GM15510 (cell line): ENCODE measurements around the gene MARCHF3.

Source experiments
- POLR2A ChIP-seq: IDR thresholded peaks from 3 replicates; pipeline ENCODE4 v1.6.1; 2011; ENCODE audit warnings: borderline replicate concordance; ENCODE audit not compliant: insufficient read length; ENCODE audit errors: extremely low read depth

The MARCHF3 gene

DNA sequence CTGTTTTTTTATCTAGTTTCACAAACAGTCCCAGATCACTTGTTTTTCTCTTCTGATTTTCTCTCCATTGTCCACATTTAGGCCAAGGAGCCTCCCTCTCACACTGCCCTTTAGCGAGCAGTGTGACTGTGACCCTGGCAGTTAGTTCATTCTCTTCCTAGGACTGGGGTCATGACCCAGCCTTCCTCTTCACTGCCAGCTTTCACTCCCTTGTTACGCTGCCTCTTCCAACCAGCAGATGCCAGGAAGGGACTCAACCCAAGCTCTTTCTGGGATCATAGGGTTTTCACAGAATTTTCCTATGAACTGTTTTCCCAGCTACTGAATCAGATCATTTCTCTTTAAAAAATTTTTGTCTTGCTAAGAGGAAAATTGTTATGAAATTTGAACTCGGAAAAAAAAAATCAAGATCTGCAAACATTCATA lies 182.5 kb downstream of the MARCHF3 start:
- no peak for TF ChIP-seq POLR2A

DNA sequence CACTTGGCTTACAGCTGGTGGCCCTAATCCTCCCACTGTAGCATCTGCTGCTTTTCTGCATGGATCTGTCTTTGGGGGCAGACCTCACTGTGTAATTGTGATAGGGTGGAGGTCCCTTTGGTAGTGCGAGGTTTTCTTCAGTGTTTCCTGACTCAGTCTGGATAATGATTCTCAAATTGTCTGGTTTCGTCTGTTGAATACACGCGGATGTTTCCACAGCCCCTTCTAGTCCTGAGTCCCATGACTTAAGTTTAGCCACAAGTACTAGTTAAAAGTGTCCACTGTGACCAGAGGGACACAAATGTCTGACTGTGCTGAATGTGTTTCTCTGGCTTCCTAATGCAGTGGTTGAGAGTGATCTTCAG lies 182.9 kb downstream of the MARCHF3 start:
- no peak for TF ChIP-seq POLR2A

- TF ChIP-seq POLR2A, result no peak
Measured at GRCh38 chr5:126846744-126847455, 183.5 kb downstream of the MARCHF3 start.

DNA sequence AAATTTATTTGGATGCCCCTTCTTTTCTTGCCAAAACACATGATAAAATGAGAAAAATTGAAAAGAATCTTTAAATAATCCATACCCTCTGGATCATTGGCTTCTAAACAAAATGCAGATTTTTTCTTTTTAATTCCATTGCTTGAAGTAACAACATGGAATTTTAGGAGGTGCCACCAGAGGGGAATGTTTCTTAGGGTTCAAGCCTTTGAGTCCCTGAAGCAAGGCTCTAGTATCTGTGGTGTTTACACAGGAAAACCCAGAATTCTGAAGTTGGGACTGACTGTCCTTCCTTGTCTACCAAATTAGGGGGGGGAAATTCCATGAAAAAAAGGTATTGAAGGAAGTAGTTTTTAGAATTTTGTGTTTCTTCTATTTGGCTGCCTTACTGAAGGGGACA lies 184.0 kb downstream of the MARCHF3 start:
- no peak for TF ChIP-seq POLR2A

GRCh38 chr5:126837906-126838539 lies 192.3 kb downstream of the MARCHF3 start:
- no peak for TF ChIP-seq POLR2A

- TF ChIP-seq POLR2A, result no peak
Measured at GRCh38 chr5:126837242-126837641, 193.1 kb downstream of the MARCHF3 start.

GRCh38 chr5:126836778-126837177 lies 193.6 kb downstream of the MARCHF3 start:
- TF ChIP-seq POLR2A, result no peak

DNA sequence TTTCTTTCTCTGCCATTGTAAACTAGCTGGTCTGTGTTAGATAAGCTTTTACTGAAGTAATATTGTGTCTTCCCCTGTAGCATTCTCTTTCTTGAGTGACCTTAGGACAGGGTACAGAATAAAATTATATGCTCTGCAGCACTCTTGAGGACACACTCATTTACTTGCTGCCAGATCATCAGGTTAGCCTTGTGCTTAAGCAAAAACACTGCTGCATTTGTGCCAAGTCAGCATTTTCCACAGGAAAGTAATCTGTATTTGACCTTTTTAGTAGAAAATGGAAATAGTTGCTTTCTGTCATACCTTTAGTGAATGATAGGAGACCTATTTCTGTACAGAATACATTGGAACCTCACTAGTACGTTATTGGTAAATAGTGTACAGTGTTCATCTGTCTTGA lies 199.2 kb downstream of the MARCHF3 start:
- TF ChIP-seq POLR2A, result no peak

DNA sequence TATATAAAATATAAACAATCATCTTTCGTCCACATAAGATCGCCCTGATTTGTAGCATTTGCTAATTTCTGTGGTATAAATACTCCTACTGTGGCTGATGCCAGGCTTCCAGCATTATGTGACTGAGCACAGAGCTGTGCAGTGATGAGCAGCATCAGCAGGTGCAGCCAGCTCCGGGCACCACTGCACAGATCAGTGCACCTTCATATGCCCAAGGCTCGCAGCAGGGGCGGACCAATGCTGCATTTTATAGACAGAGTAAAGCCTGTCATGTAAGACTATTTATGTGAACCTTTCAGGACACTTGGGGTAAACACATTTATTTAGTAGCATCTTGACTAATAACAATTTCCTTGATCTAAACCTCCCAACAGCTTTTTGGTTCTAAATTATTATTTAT lies 200.3 kb downstream of the MARCHF3 start:
- no peak for TF ChIP-seq POLR2A

GRCh38 chr5:126829098-126829497 lies 201.3 kb downstream of the MARCHF3 start:
- no peak for TF ChIP-seq POLR2A

GRCh38 chr5:126826619-126827215 lies 203.6 kb downstream of the MARCHF3 start:
- TF ChIP-seq POLR2A, result no peak

DNA sequence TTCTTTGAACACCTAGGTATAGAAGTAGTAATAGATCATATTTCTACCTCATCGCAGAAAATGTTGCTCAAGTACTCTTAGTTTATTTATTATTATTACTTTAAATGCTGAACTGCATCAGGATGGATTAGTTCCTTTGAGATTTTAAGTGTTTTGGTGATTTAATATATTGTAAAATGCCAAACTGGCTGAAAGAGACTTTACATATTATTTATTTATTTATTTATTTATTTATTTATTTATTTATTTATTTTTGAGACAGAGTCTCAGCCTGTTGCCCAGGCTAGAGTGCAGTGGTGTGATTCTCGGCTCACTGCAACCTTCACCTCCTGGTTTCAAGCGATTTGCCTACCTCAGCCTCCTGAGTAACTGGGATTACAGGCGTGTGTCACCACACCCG lies 211.1 kb downstream of the MARCHF3 start:
- TF ChIP-seq POLR2A, result no peak

DNA sequence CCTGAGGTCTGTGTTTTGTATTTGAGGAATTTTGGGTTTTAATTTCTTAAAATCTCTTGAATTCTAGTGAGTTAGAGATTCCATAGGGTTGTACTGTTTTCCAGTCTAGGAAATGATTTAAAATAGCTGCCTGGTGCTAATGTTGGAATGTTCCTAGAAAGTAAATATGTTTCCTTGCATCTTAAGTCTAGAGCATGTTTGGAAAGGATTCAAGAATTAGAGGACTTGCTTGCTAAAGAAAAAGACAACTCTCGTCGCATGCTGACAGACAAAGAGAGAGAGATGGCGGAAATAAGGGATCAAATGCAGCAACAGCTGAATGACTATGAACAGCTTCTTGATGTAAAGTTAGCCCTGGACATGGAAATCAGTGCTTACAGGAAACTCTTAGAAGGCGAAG lies 211.6 kb downstream of the MARCHF3 start:
- no peak for TF ChIP-seq POLR2A
